GM18873 (cell line): ENCODE results near the gene STMN3.
"Not testable (repeated sequence)": the region's sequence is repeated elsewhere in the genome, so short reads cannot be mapped to it uniquely, and the experiment has no call there.

Experiments
- ATAC-seq: cut with Tn5 transposase; IDR thresholded peaks from one replicate; pipeline ENCODE4 v1.9.1; 2021; ENCODE audit warnings: mild to moderate bottlenecking, moderate library complexity, moderate number of reproducible peaks; ENCODE audit not compliant: unreplicated experiment, low FRiP score

The STMN3 gene

GRCh38 chr20:63619086-63619485 is 34.1 kb downstream of the STMN3 start:
- ATAC-seq: no peak

GRCh38 chr20:63618291-63618980 is 34.8 kb downstream of the STMN3 start:
- ATAC-seq: no peak

GRCh38 chr20:63617876-63618265 is 35.4 kb downstream of the STMN3 start:
- ATAC-seq: no peak

- ATAC-seq: no peak
Measured at GRCh38 chr20:63617092-63617875, 35.9 kb downstream of the STMN3 start.

GRCh38 chr20:63613863-63614594 is 39.2 kb downstream of the STMN3 start:
- ATAC-seq: not testable (repeated sequence)

- no peak for ATAC-seq
Measured at GRCh38 chr20:63612276-63612931, 40.8 kb downstream of the STMN3 start.

- ATAC-seq: no peak
Measured at GRCh38 chr20:63611646-63612045, 41.6 kb downstream of the STMN3 start.

- ATAC-seq: no peak
Measured at GRCh38 chr20:63610581-63611435, 42.4 kb downstream of the STMN3 start.

GRCh38 chr20:63606686-63607085 is 46.5 kb downstream of the STMN3 start:
- ATAC-seq: no peak

GRCh38 chr20:63602321-63602720 is 50.9 kb downstream of the STMN3 start:
- ATAC-seq: no peak

- not testable (repeated sequence) for ATAC-seq
Measured at GRCh38 chr20:63601679-63602078, 51.5 kb downstream of the STMN3 start.

GRCh38 chr20:63599396-63600050 is 53.7 kb downstream of the STMN3 start:
- ATAC-seq: no peak

- no peak for ATAC-seq
Measured at GRCh38 chr20:63598479-63599395, 54.5 kb downstream of the STMN3 start.

- no peak for ATAC-seq
Measured at GRCh38 chr20:63597651-63598478, 55.4 kb downstream of the STMN3 start.

- ATAC-seq: no peak
Measured at GRCh38 chr20:63596423-63596822, 56.8 kb downstream of the STMN3 start.

- ATAC-seq: no peak
Measured at GRCh38 chr20:63595416-63596127, 57.7 kb downstream of the STMN3 start.

GRCh38 chr20:63594043-63594561 is 59.1 kb downstream of the STMN3 start:
- ATAC-seq: no peak
